Pancreas (tissue), 10 donors: ENCODE measurements around the gene CRAMP1. TPM values are rescaled to one million over a fixed set of nuclear protein-coding genes. Genes with fewer than 3 reads are reported as not detected.

Experiments used
- ATAC-seq, 4 donors: fragments of 200-7000 bp; cut with Tn5 transposase; one replicate each; pipeline versions ENCODE4 v1.8.0 to v1.9.1; 2020; ENCODE audit warnings: mild to moderate bottlenecking in 4 of 4, moderate library complexity in 4 of 4
- DNase-seq, 6 donors: peaks; one replicate each; pipeline ENCODE4 v3.0.0-alpha.2; 2020
- FAIRE-seq: peaks from 2 replicates; lab custom pipeline; 2012; peaks lifted over from hg19 to GRCh38; lab: Jason Lieb, UNC
- H3K27ac ChIP-seq, 4 donors: fragments of 200-600 bp; sonication (generic); 1 replicate in 3 of 4; 2 replicates in 1 of 4; pipeline versions ENCODE4 v1.5.0 to v1.8.0; 2020
- H3K27me3 ChIP-seq, 4 donors: fragments of 200-600 bp; one replicate each; pipeline ENCODE4 v1.8.0; 2021
- H3K36me3 ChIP-seq, 3 donors: fragments of 200-600 bp; sonication (generic) in 1 of 3; one replicate each; pipeline versions ENCODE4 v1.5.0 to v1.8.0; 2020 to 2021
- H3K4me1 ChIP-seq, 3 donors: fragments of 200-600 bp; one replicate each; pipeline ENCODE4 v1.8.0; 2021
- H3K4me3 ChIP-seq, 4 donors: fragments of 200-600 bp; sonication (generic) in 2 of 4; one replicate each; pipeline versions ENCODE4 v1.5.0 to v1.8.0; 2020 to 2021
- H3K9me3 ChIP-seq, 4 donors: fragments of 200-600 bp; one replicate each; pipeline ENCODE4 v1.8.0; 2021
- CTCF ChIP-seq, 4 donors: fragments of 200-600 bp; sonication (generic) in 3 of 4; IDR thresholded peaks; one replicate each; pipeline versions ENCODE4 v1.5.0 to v1.8.0; 2021; ENCODE audit warnings: antibody characterized with exemption in 4 of 4
- WGBS, 2 donors: extraction: QIAGEN DNeasy Blood & Tissue Kit; methylation state at CpG; one replicate each; pipeline ENCODE4 v1.1.7; 2013; 5-methylcytosine and 5-hydroxymethylcytosine counted together
- intact Hi-C, 3 donors: fragments of 100-400 bp; cut with DNase I; formaldehyde crosslinking; loops; one replicate each; pipeline versions ENCODE4 v1.11.1 to v1.14.2; 2022
- polyA plus RNA-seq, 2 donors: library from polyadenylated mRNA; stranded (reverse); fragments of 200-250 nt; gene quantifications; one replicate each; pipeline ENCODE4 v1.2.3, GENCODE V29; 2013
- total RNA-seq, 6 donors: library from RNA; stranded (reverse); fragmentation: NEBNext Ultra II Directional in 4 of 6; extraction: Animal tissue kit (Norgen Biotek cat#: 25700) in 4 of 6; gene quantifications; one replicate each; pipeline versions ENCODE4 v1.2.1 to v1.2.4, GENCODE V29; 2021 to 2023
- donor health status: healthy with polysubstance abuse.
- donor health status: DM: no; HTN: no; CAD: no; lungs with moderate emphysema.
- donor health status: DM: no; HTN: no; CAD: no.
- donor health status: control.
- donor health status: control.
- donor health status: Bipolar disorder and iron deficiency.
- donor health status: DM: yes; HTN: yes; CAD: no.
- donor health status: DM: no; HTN: no; CAD: no.
- donor health status: DM: no; HTN: no; CAD: no.
- donor health status: DM: yes; HTN: yes; CAD: no.

Gene CRAMP1
- total and polyA plus RNA-seq, 8 donors: 4.6 to 16.2 (median 7.2) TPM

- FAIRE-seq (no peak), ATAC-seq (no peak), DNase-seq (peak in 1 of 6 donors; percentile 20)
- Histone ChIP-seq H3K27me3 (no peaks in the 10 kb centered on the region), H3K36me3 (peaks cover 4 to 82% (median 36%) of the 10 kb centered on the region in 3 donors), H3K27ac (no peak overlapping the region), H3K4me3 (no peak overlapping the region), H3K4me1 (no peaks in the 10 kb centered on the region), H3K9me3 (no peaks in the 10 kb centered on the region)
- no peak for TF ChIP-seq CTCF (IDR thresholded peaks at IDR 0.05)
- WGBS, 2 donors: 91 to 93% methylated on average over 8 of the region's 8 CpGs
- intact Hi-C loops: no loop called here
Observed at GRCh38 chr16:1667271-1667670, 55.1 kb downstream of the CRAMP1 start.

GRCh38 chr16:1667916-1668315 is 55.8 kb downstream of the CRAMP1 start:
- DNase-seq (peak in 1 of 6 donors; percentile 47), FAIRE-seq (no peak), ATAC-seq (no peak)
- TF ChIP-seq CTCF (IDR thresholded peaks at IDR 0.05): no peak
- Histone ChIP-seq H3K4me3 (no peak overlapping the region), H3K27ac (no peak overlapping the region), H3K4me1 (no peaks in the 10 kb centered on the region), H3K36me3 (peaks cover 4 to 80% (median 30%) of the 10 kb centered on the region in 3 donors), H3K27me3 (no peaks in the 10 kb centered on the region), H3K9me3 (no peaks in the 10 kb centered on the region)
- intact Hi-C loops: no loop called here
- WGBS, 2 donors: 91 to 94% methylated on average over 14 of the region's 14 CpGs

GRCh38 chr16:1668612-1669319 is 56.6 kb downstream of the CRAMP1 start:
- peaks cover 4 to 73% (median 33%) of the 10 kb centered on the region in 3 donors for H3K36me3 ChIP-seq
- H3K4me3 ChIP-seq: no peak overlapping the region
- peak in 1 of 6 donors; percentile 31 for DNase-seq
- no peak overlapping the region for H3K27ac ChIP-seq
- ATAC-seq: no peak
- no peak for FAIRE-seq
- intact Hi-C loops: no loop called here
- no peaks in the 10 kb centered on the region for H3K4me1 ChIP-seq
- no peaks in the 10 kb centered on the region for H3K27me3 ChIP-seq
- TF ChIP-seq CTCF (IDR thresholded peaks at IDR 0.05): no peak
- H3K9me3 ChIP-seq: no peaks in the 10 kb centered on the region
- 93 to 96% methylated on average over 23 of the region's 23 CpGs for WGBS, 2 donors

- no peak for ATAC-seq
Observed at GRCh38 chr16:1669698-1670097, 57.5 kb downstream of the CRAMP1 start.

More at GRCh38 chr16:1669698-1670097, 57.5 kb downstream of the CRAMP1 start:
- Histone ChIP-seq H3K4me3 (no peak overlapping the region), H3K27me3 (no peaks in the 10 kb centered on the region), H3K9me3 (no peaks in the 10 kb centered on the region), H3K36me3 (peaks cover 4 to 72% (median 30%) of the 10 kb centered on the region in 3 donors), H3K27ac (no peak overlapping the region), H3K4me1 (no peaks in the 10 kb centered on the region)
- DNase-seq (peak in 1 of 6 donors; percentile 46), FAIRE-seq (no peak)
- TF ChIP-seq CTCF (IDR thresholded peaks at IDR 0.05): no peak
- 88 to 89% methylated on average over 7 of the region's 7 CpGs for WGBS, 2 donors
- intact Hi-C loops: no loop called here
